ENCODE results near the gene SPTBN4. TPM values are rescaled to one million over a fixed set of nuclear protein-coding genes. Genes with fewer than 3 reads are reported as not detected.
A peak's percentile ranks its signal among the peaks of the same experiment; 100 is the strongest.

Gene SPTBN4
- total RNA-seq, 1 donor from 2014 or later, result 0.41 TPM

DNA sequence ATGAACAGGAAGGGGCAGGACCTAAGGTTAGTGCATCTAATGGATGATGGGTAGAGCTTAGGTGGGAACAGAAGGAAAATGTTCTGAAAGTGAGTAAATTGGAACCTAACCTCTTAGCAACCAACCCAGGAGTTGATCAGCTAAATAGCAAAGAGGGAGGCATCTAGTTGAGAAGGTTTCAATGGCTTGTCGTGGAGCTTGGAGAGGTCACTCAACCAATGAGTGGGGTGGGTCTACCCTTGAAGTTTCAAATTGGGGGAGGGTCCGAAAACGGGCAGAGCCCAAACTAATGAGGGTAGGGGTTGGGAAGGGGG is 104.2 kb downstream of the SPTBN4 start:
- Histone ChIP-seq H4K20me1 (ENCODE audit: insufficient read depth, low read length) (no peaks in the 10 kb centered on the region), H3K79me2 (ENCODE audit: insufficient read depth, low read length) (no peaks in the 10 kb centered on the region), H3K27me3 (ENCODE audit: insufficient read depth, low read length) (peaks cover 13% of the 10 kb centered on the region), H3K4me2 (ENCODE audit: low read length) (peak overlapping the region; percentile 60), H3K27ac (ENCODE audit: low read depth, low read length) (no peak overlapping the region), H3K4me3 (ENCODE audit: insufficient read depth, low read depth, low read length) (no peak overlapping the region), H3K9ac (ENCODE audit: low read length) (no peak overlapping the region), H2AFZ (ENCODE audit: low read depth, low read length) (no peak overlapping the region), H3K4me1 (ENCODE audit: insufficient read depth, low read length) (peaks cover 17% of the 10 kb centered on the region), H3K36me3 (ENCODE audit: insufficient read depth, low read length) (no peaks in the 10 kb centered on the region), H3K9me3 (ENCODE audit: insufficient read depth, low read depth, low read length) (no peaks in the 10 kb centered on the region)
- no peak for DNase-seq (ENCODE audit: low read depth)
- Mint-ChIP-seq H3K27ac (ENCODE audit: unreplicated experiment) (no peak overlapping the region), H3K27me3 (ENCODE audit: low read depth, unreplicated experiment) (peaks cover 28% of the 10 kb centered on the region), H3K4me3 (ENCODE audit: unreplicated experiment) (no peak overlapping the region), H3K36me3 (ENCODE audit: low read depth, unreplicated experiment) (peaks cover 2% of the 10 kb centered on the region), H3K9me3 (ENCODE audit: unreplicated experiment) (peaks cover 6% of the 10 kb centered on the region), H3K4me1 (ENCODE audit: low read depth, unreplicated experiment) (peaks cover 4% of the 10 kb centered on the region)
- FAIRE-seq, result no peak
- no peak for TF ChIP-seq EZH2 (IDR thresholded peaks at IDR 0.05; ENCODE audit: insufficient read depth, low read length)
- TF ChIP-seq, protein P1, sequence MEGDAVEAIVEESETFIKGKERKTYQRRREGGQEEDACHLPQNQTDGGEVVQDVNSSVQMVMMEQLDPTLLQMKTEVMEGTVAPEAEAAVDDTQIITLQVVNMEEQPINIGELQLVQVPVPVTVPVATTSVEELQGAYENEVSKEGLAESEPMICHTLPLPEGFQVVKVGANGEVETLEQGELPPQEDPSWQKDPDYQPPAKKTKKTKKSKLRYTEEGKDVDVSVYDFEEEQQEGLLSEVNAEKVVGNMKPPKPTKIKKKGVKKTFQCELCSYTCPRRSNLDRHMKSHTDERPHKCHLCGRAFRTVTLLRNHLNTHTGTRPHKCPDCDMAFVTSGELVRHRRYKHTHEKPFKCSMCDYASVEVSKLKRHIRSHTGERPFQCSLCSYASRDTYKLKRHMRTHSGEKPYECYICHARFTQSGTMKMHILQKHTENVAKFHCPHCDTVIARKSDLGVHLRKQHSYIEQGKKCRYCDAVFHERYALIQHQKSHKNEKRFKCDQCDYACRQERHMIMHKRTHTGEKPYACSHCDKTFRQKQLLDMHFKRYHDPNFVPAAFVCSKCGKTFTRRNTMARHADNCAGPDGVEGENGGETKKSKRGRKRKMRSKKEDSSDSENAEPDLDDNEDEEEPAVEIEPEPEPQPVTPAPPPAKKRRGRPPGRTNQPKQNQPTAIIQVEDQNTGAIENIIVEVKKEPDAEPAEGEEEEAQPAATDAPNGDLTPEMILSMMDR (IDR thresholded peaks at IDR 0.05; ENCODE audit: insufficient read depth, low read depth, low read length), result no peak

DNA sequence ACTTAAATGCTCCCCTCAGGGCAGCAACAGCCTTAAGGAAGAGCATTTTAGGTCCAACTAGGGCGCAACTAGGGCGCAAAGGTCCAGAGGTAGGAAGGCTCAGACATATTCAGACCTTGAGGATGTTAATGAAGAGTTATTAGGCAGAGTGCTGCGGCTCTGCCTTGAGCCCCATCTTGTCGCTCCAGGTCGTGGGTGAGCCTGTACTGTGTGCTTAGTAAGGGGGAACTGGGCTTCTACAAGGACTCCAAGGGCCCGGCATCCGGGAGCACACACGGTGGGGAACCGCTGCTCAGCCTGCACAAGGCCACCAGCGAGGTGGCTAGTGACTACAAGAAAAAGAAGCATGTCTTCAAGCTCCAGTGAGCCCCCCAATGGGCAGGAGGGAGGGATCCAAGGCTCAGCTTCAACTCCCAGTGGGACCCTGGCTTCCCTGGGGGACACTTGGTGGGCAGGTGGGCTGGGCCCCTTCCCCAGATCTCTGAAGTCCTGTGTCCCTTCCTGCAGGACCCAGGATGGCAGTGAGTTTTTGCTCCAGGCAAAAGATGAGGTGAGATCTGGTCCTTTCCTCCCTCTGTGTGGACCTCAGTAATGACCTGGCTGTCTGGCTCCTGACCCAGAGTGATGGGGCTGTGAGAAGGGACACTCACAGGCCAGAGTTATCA is 105.2 kb downstream of the SPTBN4 start:
- Histone ChIP-seq H3K4me1 (ENCODE audit: insufficient read depth, low read length) (peaks cover 19% of the 10 kb centered on the region), H3K9me3 (ENCODE audit: insufficient read depth, low read depth, low read length) (no peaks in the 10 kb centered on the region), H3K4me3 (ENCODE audit: insufficient read depth, low read depth, low read length) (no peak overlapping the region), H2AFZ (ENCODE audit: low read depth, low read length) (no peak overlapping the region), H3K4me2 (ENCODE audit: low read length) (no peak overlapping the region), H4K20me1 (ENCODE audit: insufficient read depth, low read length) (no peaks in the 10 kb centered on the region), H3K36me3 (ENCODE audit: insufficient read depth, low read length) (no peaks in the 10 kb centered on the region), H3K27ac (ENCODE audit: low read depth, low read length) (no peak overlapping the region), H3K27me3 (ENCODE audit: insufficient read depth, low read length) (peaks cover 11% of the 10 kb centered on the region), H3K9ac (ENCODE audit: low read length) (no peak overlapping the region), H3K79me2 (ENCODE audit: insufficient read depth, low read length) (no peaks in the 10 kb centered on the region)
- no peak overlapping the region for H3K27ac Mint-ChIP-seq (ENCODE audit: unreplicated experiment)
- FAIRE-seq (no peak), DNase-seq (ENCODE audit: low read depth) (no peak)
- peaks cover 6% of the 10 kb centered on the region for H3K9me3 Mint-ChIP-seq (ENCODE audit: unreplicated experiment)
- no peak overlapping the region for H3K4me3 Mint-ChIP-seq (ENCODE audit: unreplicated experiment)
- TF ChIP-seq, protein P1 (IDR thresholded peaks at IDR 0.05; ENCODE audit: insufficient read depth, low read depth, low read length), result no peak
- TF ChIP-seq EZH2 (IDR thresholded peaks at IDR 0.05; ENCODE audit: insufficient read depth, low read length), result no peak
- peaks cover 2% of the 10 kb centered on the region for H3K36me3 Mint-ChIP-seq (ENCODE audit: low read depth, unreplicated experiment)
- peaks cover 20% of the 10 kb centered on the region for H3K27me3 Mint-ChIP-seq (ENCODE audit: low read depth, unreplicated experiment)
- H3K4me1 Mint-ChIP-seq (ENCODE audit: low read depth, unreplicated experiment), result peaks cover 4% of the 10 kb centered on the region

DNA sequence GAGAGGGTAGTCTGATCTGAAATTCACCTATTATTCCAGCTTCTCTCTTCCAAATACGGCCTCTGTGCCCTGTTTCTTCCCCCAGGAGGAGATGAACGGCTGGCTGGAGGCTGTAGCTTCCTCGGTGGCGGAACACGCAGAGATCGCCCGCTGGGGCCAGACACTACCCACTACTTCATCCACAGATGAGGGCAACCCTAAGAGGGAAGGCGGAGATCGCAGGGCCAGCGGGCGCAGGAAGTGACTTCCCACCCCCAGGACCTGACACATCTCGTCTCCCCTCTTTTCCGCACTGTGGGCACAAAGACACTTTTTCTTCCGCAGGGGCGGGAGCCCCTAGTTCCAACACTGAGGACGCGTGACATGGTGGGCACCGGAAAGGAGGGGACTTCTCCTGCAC is 108.5 kb downstream of the SPTBN4 start:
- no peaks in the 10 kb centered on the region for H3K27me3 ChIP-seq (ENCODE audit: insufficient read depth, low read length)
- no peak overlapping the region for H3K4me2 ChIP-seq (ENCODE audit: low read length)
- FAIRE-seq (no peak), DNase-seq (ENCODE audit: low read depth) (no peak)
- no peaks in the 10 kb centered on the region for H3K9me3 ChIP-seq (ENCODE audit: insufficient read depth, low read depth, low read length)
- H3K79me2 ChIP-seq (ENCODE audit: insufficient read depth, low read length), result peaks cover 8% of the 10 kb centered on the region
- Mint-ChIP-seq H3K27me3 (ENCODE audit: low read depth, unreplicated experiment) (no peaks in the 10 kb centered on the region), H3K4me3 (ENCODE audit: unreplicated experiment) (no peak overlapping the region), H3K4me1 (ENCODE audit: low read depth, unreplicated experiment) (peaks cover 2% of the 10 kb centered on the region), H3K9me3 (ENCODE audit: unreplicated experiment) (peaks cover 6% of the 10 kb centered on the region), H3K36me3 (ENCODE audit: low read depth, unreplicated experiment) (peaks cover 3% of the 10 kb centered on the region), H3K27ac (ENCODE audit: unreplicated experiment) (no peak overlapping the region)
- no peak overlapping the region for H3K4me3 ChIP-seq (ENCODE audit: insufficient read depth, low read depth, low read length)
- H3K27ac ChIP-seq (ENCODE audit: low read depth, low read length), result no peak overlapping the region
- no peaks in the 10 kb centered on the region for H4K20me1 ChIP-seq (ENCODE audit: insufficient read depth, low read length)
- H3K4me1 ChIP-seq (ENCODE audit: insufficient read depth, low read length), result peaks cover 3% of the 10 kb centered on the region
- H2AFZ ChIP-seq (ENCODE audit: low read depth, low read length), result no peak overlapping the region
- TF ChIP-seq EZH2 (IDR thresholded peaks at IDR 0.05; ENCODE audit: insufficient read depth, low read length), result no peak
- TF ChIP-seq, protein P1 (IDR thresholded peaks at IDR 0.05; ENCODE audit: insufficient read depth, low read depth, low read length), result no peak
- H3K9ac ChIP-seq (ENCODE audit: low read length), result no peak overlapping the region
- peaks cover 2% of the 10 kb centered on the region for H3K36me3 ChIP-seq (ENCODE audit: insufficient read depth, low read length)

Data from astrocyte (in vitro differentiated cells and primary cell).